AG09319 (cell line): ENCODE results near the gene SLC12A6.
"Not testable (repeated sequence)": the region's sequence is repeated elsewhere in the genome, so short reads cannot be mapped to it uniquely, and the experiment has no call there.

Experiments
- DNase-seq: peaks from one replicate; pipeline ENCODE4 v3.0.0-alpha.2; 2010; ENCODE audit warnings: low read depth; ENCODE audit errors: extremely low read depth
- CTCF ChIP-seq: IDR thresholded peaks from 2 replicates; pipeline ENCODE4 v1.5.1; 2011; ENCODE audit warnings: low read depth, mild to moderate bottlenecking, inconsistent platforms, low read length, moderate library complexity

Gene SLC12A6

DNA sequence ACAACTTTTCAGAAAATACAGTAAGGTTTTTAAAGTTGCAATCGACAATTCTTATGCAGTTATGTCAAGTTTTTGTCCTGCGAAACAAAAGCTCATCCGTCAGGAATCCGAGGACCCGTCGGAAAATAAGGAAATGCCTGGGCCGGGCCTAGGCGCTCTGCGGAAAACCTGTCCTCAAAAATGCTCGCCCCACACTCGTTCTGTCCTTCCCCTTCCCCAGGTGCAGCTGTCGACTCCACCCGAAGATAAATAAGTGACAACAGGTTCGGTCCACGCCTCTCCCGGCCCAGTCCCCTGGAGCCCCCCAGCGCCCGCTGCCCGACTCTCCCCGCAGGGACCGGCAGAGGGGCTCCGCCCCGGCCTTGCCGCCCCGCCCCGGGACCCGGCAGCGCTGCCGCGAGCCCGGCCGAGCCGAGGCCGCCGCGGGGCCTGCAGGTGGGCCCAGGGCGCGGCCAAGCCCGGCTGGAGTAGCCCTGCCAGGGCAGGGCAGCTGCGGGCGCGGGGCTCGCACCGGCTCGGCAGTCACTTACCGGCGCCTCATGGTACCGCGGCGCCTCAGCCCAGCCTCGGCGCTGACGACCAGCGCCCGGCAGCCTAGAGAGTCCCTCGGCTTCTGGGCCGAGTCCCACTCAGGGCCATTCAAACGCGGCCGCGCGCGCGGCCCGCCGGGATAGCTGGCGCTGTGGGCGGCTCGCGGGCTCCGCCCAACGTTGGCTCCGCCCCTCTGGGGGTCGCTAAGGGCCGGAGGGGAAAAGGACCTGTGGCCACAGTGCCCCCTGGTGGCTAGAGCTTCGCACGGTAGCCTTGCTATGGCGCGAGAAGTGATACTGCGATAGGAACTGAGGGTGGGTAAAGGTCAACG lies 127.9 kb downstream of the SLC12A6 start, which contains the start of gene KATNBL1:
KATNBL1 (minus strand) TSS at position 676 of the 862 bp plus-strand sequence. CDS start 46,420 bp downstream, outside the sequence.
- TF ChIP-seq CTCF: peak; percentile 87
- peak; percentile 77 for DNase-seq

GRCh38 chr15:34206011-34206410 lies 131.6 kb downstream of the SLC12A6 start:
- DNase-seq: no peak
- no peak for TF ChIP-seq CTCF

GRCh38 chr15:34203936-34204335 lies 133.6 kb downstream of the SLC12A6 start:
- no peak for DNase-seq
- TF ChIP-seq CTCF: no peak

DNA sequence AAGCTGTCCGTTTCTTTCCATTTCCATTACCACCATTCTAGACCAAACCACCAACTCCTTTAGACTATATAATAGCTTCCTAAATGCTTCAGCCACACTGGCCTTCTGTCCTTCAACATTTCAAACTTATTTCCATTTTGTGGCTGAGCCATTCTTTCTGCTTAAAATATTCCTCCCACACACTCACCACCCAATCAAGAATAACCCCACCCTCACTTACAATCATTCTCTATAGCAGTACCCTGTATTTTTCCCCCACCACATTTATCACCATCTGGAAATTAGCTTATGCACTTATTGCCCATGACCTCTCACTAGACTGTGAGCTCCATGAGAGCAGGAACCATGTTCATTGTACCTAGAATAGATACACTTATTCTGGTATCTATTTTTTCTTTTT lies 134.3 kb downstream of the SLC12A6 start:
- DNase-seq: no peak
- no peak for TF ChIP-seq CTCF

GRCh38 chr15:34193272-34193671 lies 144.3 kb downstream of the SLC12A6 start:
- not testable (repeated sequence) for DNase-seq

DNA sequence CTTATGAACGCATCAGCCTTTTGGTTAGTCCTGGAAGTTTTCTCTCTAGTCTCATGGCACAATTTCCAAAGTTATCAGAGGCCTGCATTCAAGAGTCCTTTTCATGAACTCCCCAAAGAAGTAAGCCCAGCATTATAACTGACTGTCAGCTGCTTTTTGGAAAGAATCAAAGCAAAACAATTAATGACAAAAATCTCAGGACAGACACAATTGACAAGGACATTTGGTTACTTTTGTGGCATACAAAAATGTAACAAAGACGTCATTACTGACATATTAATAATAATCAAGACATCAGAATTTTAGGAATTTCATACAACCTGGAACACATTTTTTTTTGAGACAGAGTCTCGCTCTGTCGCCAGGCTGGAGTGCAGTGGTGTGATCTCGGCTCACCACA lies 148.9 kb downstream of the SLC12A6 start:
- no peak for DNase-seq
- no peak for TF ChIP-seq CTCF

- no peak for DNase-seq
- TF ChIP-seq CTCF: no peak
Observed at GRCh38 chr15:34185666-34186065, 151.9 kb downstream of the SLC12A6 start.

GRCh38 chr15:34182942-34183341 lies 154.6 kb downstream of the SLC12A6 start:
- no peak for TF ChIP-seq CTCF
- no peak for DNase-seq
